Fibroblast of lung (primary cell): Measurements from ENCODE around the gene IRF1. TPM values are rescaled to one million over a fixed set of nuclear protein-coding genes. Genes with fewer than 3 reads are reported as not detected.

Experiments used
- DNase-seq, 2 donors: peaks; one replicate each; pipeline versions ENCODE4 v3.0.0 to v3.0.0-alpha.2; 2010; ENCODE audit warnings: low read depth in 2 of 2
- H2AFZ ChIP-seq: 2 replicates; pipeline ENCODE4 v1.5.1; 2012; ENCODE audit warnings: low read length, control low read depth, inconsistent platforms
- H3K27ac ChIP-seq: 2 replicates; pipeline ENCODE4 v1.5.1; 2011; ENCODE audit warnings: low read length, control low read depth; ENCODE audit not compliant: insufficient read depth
- H3K27me3 ChIP-seq: 2 replicates; pipeline ENCODE4 v1.5.1; 2011; ENCODE audit warnings: mild to moderate bottlenecking, low read length; ENCODE audit not compliant: control insufficient read depth, insufficient read depth
- H3K36me3 ChIP-seq: 2 replicates; pipeline ENCODE4 v1.5.1; 2011; ENCODE audit warnings: low read length; ENCODE audit not compliant: control insufficient read depth, insufficient read depth
- H3K4me1 ChIP-seq: 2 replicates; pipeline ENCODE4 v1.5.1; 2011; ENCODE audit warnings: low read length; ENCODE audit not compliant: control insufficient read depth, insufficient read depth; ENCODE audit errors: extremely low read depth
- H3K4me2 ChIP-seq: 2 replicates; pipeline ENCODE4 v1.5.1; 2011; ENCODE audit warnings: low read length, control low read depth; ENCODE audit not compliant: insufficient read depth; ENCODE audit errors: extremely low read depth
- H3K4me3 ChIP-seq, 4 experiments: fragments of 200-600 bp in 1 of 4; sonication (generic) in 1 of 4; replicated peaks in 1 of 4; 2 replicates each; pipeline ENCODE4 v1.5.1; 2011 to 2016; ENCODE audit warnings: low read length in 4 of 4, low read depth in 3 of 4, mild to moderate bottlenecking in 3 of 4, control low read depth in 2 of 4, inconsistent platforms in 1 of 4, mixed read lengths in 1 of 4; ENCODE audit not compliant: insufficient read depth in 1 of 4; ENCODE audit errors: control extremely low read depth in 1 of 4
- H3K79me2 ChIP-seq: 2 replicates; pipeline ENCODE4 v1.5.1; 2012; ENCODE audit warnings: mild to moderate bottlenecking, low read length, inconsistent platforms; ENCODE audit not compliant: control insufficient read depth, insufficient read depth
- H3K9ac ChIP-seq: 2 replicates; pipeline ENCODE4 v1.5.1; 2011; ENCODE audit warnings: mild to moderate bottlenecking, low read length, control low read depth; ENCODE audit not compliant: insufficient read depth
- H3K9me3 ChIP-seq: 2 replicates; pipeline ENCODE4 v1.5.1; 2012; ENCODE audit warnings: low read depth, low read length; ENCODE audit not compliant: control insufficient read depth, insufficient read depth
- H4K20me1 ChIP-seq: 2 replicates; pipeline ENCODE4 v1.5.1; 2011; ENCODE audit warnings: low read length; ENCODE audit not compliant: control insufficient read depth, insufficient read depth; ENCODE audit errors: extremely low read depth
- EZH2 ChIP-seq: IDR thresholded peaks from 2 replicates; pipeline ENCODE4 v1.5.1; 2012; ENCODE audit warnings: low read length, control low read depth, mild to moderate bottlenecking; ENCODE audit errors: missing control alignments
- polyA plus RNA-seq, 2 donors: library from polyadenylated mRNA; depleted of rRNA in 1 of 2; stranded (reverse) in 1 of 2; unstranded in 1 of 2; fragments of >200 nt; gene quantifications; 2 replicates each; pipeline ENCODE4 v1.2.1, GENCODE V29; 2011 to 2012; ENCODE audit warnings: missing spikeins in 1 of 2
- total RNA-seq: library from RNA; depleted of rRNA; stranded (reverse); fragments of >200 nt; gene quantifications from 2 replicates; pipeline ENCODE4 v1.2.1, GENCODE V29; 2014
- TF ChIP-seq, protein P1 (sequence below), 2 donors: IDR thresholded peaks in 1 of 2; conservative IDR thresholded peaks in 1 of 2; 1 replicate in 1 of 2; 2 replicates in 1 of 2; pipeline ENCODE4 v1.5.1; 2011 to 2012; ENCODE audit warnings: low read length in 2 of 2, control low read depth in 1 of 2, inconsistent platforms in 1 of 2, low read depth in 1 of 2, mild to moderate bottlenecking in 1 of 2

The IRF1 gene
- total and polyA plus RNA-seq, 2 donors (not counting 1 experiment from before 2014, with no cell fraction given), result 34.7 to 37.6 TPM

DNA sequence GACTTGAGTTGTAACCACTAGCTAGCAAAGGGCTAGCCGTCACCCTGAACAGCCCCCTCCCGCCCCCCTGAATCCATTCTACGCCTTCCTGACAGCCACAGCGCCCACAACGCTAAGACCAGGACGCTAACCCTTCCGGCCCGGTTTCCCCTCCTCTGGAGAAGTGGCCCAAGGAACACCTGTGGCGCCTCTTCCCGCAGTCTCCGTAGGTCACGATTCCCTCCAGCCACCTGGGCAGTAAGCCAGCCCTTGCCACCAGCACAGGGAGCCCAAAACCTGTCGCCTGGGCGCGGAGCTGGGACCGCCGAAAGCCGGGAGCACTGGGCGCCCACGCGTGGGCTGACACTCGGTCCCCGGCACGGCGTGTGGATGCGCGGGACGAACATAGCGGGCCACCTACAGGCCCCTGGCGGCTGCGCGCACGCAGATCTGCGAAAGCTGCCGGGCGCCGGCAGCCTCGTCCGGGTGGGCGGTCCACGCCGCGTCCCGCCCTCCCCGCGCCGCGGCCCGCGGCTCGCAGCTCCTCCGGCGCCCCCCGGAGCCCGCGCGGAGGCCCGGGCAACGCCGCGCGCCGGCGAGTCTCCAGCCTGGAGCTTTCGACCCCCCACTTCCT, 596 bp downstream of the IRF1 start:
- Histone ChIP-seq H3K9me3 (no peaks in the 10 kb centered on the region), H3K4me3 (peak overlapping the region; percentile 71 to 98 (median 92)), H3K36me3 (peaks cover 22% of the 10 kb centered on the region), H3K4me1 (peaks cover 22% of the 10 kb centered on the region), H2AFZ (no peak overlapping the region), H3K9ac (peak overlapping the region; percentile 95), H3K4me2 (peak overlapping the region; percentile 87), H3K79me2 (peaks cover 44% of the 10 kb centered on the region), H3K27ac (peak overlapping the region; percentile 92), H4K20me1 (no peaks in the 10 kb centered on the region), H3K27me3 (no peaks in the 10 kb centered on the region)
- no peak for TF ChIP-seq EZH2
- TF ChIP-seq, protein P1, sequence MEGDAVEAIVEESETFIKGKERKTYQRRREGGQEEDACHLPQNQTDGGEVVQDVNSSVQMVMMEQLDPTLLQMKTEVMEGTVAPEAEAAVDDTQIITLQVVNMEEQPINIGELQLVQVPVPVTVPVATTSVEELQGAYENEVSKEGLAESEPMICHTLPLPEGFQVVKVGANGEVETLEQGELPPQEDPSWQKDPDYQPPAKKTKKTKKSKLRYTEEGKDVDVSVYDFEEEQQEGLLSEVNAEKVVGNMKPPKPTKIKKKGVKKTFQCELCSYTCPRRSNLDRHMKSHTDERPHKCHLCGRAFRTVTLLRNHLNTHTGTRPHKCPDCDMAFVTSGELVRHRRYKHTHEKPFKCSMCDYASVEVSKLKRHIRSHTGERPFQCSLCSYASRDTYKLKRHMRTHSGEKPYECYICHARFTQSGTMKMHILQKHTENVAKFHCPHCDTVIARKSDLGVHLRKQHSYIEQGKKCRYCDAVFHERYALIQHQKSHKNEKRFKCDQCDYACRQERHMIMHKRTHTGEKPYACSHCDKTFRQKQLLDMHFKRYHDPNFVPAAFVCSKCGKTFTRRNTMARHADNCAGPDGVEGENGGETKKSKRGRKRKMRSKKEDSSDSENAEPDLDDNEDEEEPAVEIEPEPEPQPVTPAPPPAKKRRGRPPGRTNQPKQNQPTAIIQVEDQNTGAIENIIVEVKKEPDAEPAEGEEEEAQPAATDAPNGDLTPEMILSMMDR (conservative IDR thresholded peaks at IDR 0.05 in 1 of 2, IDR thresholded peaks at IDR 0.05 in 1 of 2; ENCODE audit: low read depth in 1 of 2, low read length in 2 of 2), result peak in 1 of 2 donors; percentile 13
- DNase-seq, result peak; percentile 45 to 60

DNA sequence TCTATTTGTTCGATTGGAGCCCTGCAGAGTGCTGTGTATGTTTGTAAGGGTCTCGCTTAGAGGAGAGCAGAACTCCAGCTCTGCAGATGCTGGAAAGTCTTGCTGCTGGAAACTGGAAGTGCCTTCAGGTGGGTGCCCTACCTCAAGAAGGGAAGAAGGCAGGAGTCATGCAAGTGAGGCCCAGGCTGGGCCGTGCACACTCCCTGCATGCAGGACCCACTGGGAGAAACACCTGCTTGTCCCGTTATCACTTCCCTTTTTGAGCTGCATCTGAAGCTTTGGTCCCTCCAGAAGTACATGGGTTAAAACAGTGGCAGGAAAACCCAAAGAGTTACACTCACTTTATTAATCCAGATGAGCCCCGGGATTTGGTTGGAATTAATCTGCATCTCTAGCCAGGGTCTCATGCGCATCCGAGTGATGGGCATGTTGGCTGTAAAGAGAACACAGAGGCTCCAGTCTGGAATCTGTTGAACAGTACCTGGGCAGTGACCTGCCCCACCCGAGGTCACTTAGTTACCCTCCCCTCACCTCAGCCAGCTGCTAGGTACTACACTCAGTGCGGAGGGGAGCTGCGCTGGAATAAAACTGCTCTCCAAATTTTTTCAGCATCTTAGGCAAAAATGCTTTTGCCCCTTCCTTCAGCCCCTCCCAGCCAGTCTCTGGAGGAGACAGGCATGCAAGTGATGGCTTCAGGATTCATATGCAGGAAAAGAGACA, 1.4 kb downstream of the IRF1 start:
- no peak overlapping the region for H2AFZ ChIP-seq
- peaks cover 22% of the 10 kb centered on the region for H3K36me3 ChIP-seq
- no peaks in the 10 kb centered on the region for H4K20me1 ChIP-seq
- no peaks in the 10 kb centered on the region for H3K9me3 ChIP-seq
- H3K27ac ChIP-seq, result peak overlapping the region; percentile 92
- no peaks in the 10 kb centered on the region for H3K27me3 ChIP-seq
- H3K79me2 ChIP-seq, result peaks cover 44% of the 10 kb centered on the region
- TF ChIP-seq EZH2, result no peak
- TF ChIP-seq, protein P1 (conservative IDR thresholded peaks at IDR 0.05 in 1 of 2, IDR thresholded peaks at IDR 0.05 in 1 of 2; ENCODE audit: low read depth in 1 of 2, low read length in 2 of 2), result no peak
- no peak for DNase-seq
- H3K9ac ChIP-seq, result peak overlapping the region; percentile 95
- peak overlapping the region; percentile 71 to 98 (median 92) for H3K4me3 ChIP-seq
- peak overlapping the region; percentile 87 for H3K4me2 ChIP-seq
- peaks cover 18% of the 10 kb centered on the region for H3K4me1 ChIP-seq

DNA sequence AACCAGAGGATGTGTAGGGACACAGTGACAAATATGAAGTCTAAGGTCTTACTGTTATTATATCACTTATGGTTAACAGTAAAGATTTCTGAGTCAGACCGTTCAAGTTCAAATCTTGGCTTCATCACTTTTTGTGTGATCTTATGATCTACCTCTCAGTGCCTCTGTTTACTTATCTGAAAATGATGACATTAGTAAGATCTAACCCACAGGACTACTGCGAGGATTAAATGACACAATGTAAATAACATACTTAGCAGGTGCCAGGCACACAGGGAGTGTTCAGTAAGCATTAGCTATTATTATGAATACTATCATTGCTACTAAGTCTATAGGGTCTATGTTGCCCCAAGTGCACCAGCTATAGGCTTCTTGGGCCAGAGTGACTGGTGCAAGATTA, 2.0 kb downstream of the IRF1 start:
- no peak for DNase-seq
- Histone ChIP-seq H3K4me3 (peak overlapping the region; percentile 71 to 98 (median 92)), H3K4me1 (peaks cover 16% of the 10 kb centered on the region), H3K27me3 (no peaks in the 10 kb centered on the region), H3K4me2 (peak overlapping the region; percentile 87), H3K9ac (no peak overlapping the region), H4K20me1 (no peaks in the 10 kb centered on the region), H3K27ac (no peak overlapping the region), H3K9me3 (no peaks in the 10 kb centered on the region), H3K79me2 (peaks cover 44% of the 10 kb centered on the region), H2AFZ (no peak overlapping the region), H3K36me3 (peaks cover 28% of the 10 kb centered on the region)
- TF ChIP-seq EZH2, result no peak
- TF ChIP-seq, protein P1 (conservative IDR thresholded peaks at IDR 0.05 in 1 of 2, IDR thresholded peaks at IDR 0.05 in 1 of 2; ENCODE audit: low read depth in 1 of 2, low read length in 2 of 2), result no peak
